ENCODE measurements around the gene SF3B2.

GRCh38 chr11:66026017-66026529 is 26.1 kb upstream of the SF3B2 start, which contains the start of gene CATSPER1:
- TF ChIP-seq CTCF (IDR thresholded peaks at IDR 0.05 in 8 of 11, conservative IDR thresholded peaks at IDR 0.05 in 3 of 11) = no peak
- TF ChIP-seq POLR2A (IDR thresholded peaks at IDR 0.05) = no peak

Data from spleen (tissue), 7 donors.